ENCODE results near the gene ARHGAP10. TPM values are rescaled to one million over a fixed set of nuclear protein-coding genes. Genes with fewer than 3 reads are reported as not detected.

The ARHGAP10 gene
- total RNA-seq, 1 donor from 2014 or later, result 11.5 TPM

DNA sequence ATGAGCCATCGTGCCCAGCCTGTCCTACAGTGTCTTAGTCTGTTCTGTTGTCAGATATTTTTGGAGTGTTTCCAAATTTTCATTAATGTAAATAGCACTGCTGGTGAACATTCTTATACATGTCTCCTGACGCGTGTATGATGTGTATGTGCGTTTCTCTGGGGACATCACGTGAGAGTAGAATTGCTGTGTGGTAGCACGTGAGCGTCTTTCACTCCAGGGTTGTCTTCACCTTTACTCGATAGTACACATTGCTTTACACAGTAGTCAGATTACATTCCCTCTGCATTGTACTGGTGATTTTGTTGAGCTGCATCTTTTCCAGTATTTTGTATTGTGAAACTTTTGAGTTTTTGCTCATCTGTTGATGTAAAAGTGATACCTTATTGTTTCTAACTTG is 60.0 kb downstream of the ARHGAP10 start:
- intact Hi-C loops (cut with micrococcal nuclease), result loop anchor here (1.0 to 10.0 kb wide), 5 partner anchors 8 to 1857 kb away; partner anchors contain the start of genes ARHGAP10 and ZNF827

DNA sequence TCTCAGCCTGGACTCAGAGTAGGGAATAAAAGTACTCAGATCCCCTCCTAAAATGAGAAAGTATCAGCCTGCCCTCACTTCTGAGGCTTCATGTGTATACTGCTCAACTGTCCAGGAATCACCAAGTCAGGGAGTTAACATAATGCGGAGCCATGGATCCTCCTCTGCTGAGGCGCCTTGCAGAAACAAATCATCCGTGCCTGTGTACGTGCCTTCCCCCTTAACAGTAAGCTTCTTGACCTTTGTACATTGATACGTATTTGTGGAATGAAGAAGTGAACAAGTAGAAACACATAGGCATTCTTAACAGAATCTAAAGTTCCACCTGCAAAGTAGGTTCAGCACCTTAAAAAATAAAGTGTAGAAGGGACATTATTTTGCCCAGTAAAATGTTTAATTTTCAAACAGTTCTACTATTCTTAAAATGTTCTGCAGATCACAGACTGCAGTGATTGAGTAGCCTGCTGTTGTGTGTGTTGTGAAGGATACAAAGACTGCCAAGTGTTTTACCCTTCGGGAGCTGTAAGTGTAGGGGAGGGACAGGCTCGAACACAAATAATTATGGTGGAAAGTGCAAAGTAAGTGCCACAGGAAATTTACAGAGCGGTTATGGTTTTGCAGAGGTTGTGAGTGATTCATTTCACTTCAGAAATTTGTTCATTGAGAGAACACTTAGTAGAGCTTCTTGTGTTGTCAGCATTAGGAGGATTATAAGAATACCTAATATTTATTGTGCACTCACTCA is 61.9 kb downstream of the ARHGAP10 start:
- intact Hi-C loops (cut with micrococcal nuclease), result loop anchor here (1.0 to 10.0 kb wide), 6 partner anchors 13 to 1859 kb away; partner anchors contain the start of genes ARHGAP10 and ZNF827

DNA sequence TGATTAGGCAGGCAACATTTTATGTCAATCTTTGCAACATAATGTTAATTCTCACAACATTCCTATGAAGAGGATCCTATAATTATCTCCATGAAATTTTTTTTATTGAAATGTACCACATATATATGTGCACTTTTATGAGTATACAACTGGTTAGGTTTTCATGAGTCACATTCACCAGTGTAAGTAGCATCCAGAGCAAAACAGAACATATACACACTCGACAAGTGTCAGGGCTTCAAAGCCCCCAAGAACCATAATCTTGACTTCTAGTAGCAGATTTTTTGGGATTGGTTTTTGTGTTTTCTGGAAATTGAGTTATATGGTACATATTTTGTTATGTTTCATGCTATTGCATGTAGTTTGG is 62.4 kb downstream of the ARHGAP10 start:
- intact Hi-C loops (cut with micrococcal nuclease), result loop anchor here (1.0 to 10.0 kb wide), 6 partner anchors 13 to 1859 kb away; partner anchors contain the start of genes ARHGAP10 and ZNF827

DNA sequence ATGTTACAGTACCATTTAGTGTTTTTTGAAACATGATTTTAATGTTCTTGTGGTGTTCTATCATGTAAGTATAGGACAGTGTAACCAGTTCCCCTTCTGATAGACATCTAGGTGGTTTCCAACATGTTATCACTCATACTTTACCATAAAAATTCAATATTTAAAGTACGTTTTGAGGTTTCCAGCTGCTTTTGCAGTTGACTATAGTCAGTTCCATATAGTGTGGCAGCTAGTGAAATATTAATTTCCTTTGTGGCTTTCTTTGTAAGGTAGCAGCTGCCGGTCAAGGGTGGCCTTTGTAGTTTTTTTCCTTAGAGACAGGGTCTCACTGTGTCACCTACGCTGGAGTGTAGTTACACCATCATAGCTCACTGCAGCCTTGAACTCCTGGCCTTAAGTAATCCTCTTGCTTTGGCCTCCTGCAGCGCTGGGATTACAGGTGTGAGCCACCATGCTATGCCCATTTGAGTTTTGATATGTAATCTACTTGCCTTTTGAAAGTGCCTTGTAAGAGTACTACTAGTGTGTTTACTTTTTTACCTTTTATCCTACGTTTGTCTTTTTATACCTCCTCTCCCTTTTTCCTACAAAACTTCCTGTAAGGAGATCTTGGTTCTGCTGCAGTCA is 63.0 kb downstream of the ARHGAP10 start:
- intact Hi-C loops (cut with micrococcal nuclease), result loop anchor here (1.0 to 10.0 kb wide), 6 partner anchors 14 to 1860 kb away; partner anchors contain the start of genes ARHGAP10 and ZNF827

DNA sequence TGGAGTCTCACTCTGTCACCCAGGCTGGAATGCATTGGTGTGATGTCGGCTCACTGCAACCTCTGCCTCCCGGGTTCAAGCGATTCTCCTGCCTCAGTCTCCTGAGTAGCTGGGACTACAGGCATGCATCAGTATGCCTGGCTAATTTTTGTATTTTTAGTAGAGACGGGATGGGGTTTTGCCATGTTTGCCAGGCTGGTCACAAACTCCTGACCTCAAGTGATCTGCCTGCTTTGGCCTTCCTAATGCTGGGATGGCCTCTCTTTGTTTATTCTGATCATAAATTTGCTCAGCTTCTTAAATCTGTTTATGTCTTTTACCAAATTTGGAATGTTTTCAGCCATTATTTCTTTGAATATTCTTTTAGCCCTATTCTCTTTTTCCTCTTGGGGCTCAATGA is 67.2 kb downstream of the ARHGAP10 start:
- intact Hi-C loops (cut with micrococcal nuclease), result loop anchor here (1.0 to 10.0 kb wide), 4 partner anchors 256 to 1864 kb away; partner anchors contain the start of genes NR3C2 and ZNF827

DNA sequence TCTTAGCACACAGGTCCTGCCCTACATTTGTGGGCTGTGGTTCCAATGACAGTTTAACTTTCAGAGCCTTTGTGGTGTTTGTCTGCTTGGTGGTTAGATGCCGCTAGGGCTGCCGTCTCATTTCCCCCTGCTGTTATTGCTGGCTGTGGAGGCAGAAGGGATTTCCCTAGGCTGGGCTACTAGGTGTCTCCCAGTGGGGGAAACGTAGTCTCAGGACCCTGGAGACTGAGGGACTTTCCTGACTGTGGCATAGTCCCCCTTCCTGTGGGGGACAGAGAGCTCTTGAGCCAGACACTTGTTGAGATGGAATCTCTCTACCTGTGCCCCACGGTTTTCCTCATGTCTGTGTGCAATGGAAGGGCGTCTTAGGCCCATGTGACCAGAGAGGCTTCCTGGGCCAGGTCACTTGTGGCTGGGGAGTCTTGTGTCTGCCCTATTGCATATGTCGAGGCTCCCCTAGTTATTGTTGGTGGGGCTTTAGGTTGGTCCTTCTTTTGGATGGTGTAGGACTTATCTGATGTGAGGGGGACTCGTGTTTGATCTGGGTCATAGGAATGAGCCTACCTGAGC is 68.2 kb downstream of the ARHGAP10 start:
- intact Hi-C loops (cut with micrococcal nuclease), result loop anchor here (1.0 to 10.0 kb wide), 11 partner anchors 8 to 1865 kb away; partner anchors contain the start of genes ARHGAP10, NR3C2, PRMT9 and TMEM184C

DNA sequence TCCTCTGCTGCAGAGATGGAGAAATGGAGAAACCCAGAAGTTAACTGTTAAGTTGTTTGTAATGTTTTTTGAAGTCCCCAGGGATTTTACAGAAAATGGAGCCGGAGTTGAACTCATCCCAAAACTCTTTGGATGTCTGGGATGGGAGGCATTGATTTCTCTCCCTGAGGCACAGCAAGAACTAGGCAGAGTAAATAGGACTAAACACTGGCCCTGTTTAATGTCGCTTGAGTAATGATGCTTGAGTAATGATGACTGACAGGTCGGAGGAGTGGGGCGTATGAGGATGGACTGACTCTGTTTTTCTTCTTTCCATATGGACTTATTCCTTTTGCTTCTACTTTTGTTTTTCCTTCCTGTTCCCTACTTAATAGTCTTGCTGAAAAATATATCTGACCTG is 69.9 kb downstream of the ARHGAP10 start:
- intact Hi-C loops (cut with micrococcal nuclease), result loop anchor here (2.0 kb wide), 2 partner anchors 117 to 141 kb away; partner anchors contain the start of gene PRMT9

DNA sequence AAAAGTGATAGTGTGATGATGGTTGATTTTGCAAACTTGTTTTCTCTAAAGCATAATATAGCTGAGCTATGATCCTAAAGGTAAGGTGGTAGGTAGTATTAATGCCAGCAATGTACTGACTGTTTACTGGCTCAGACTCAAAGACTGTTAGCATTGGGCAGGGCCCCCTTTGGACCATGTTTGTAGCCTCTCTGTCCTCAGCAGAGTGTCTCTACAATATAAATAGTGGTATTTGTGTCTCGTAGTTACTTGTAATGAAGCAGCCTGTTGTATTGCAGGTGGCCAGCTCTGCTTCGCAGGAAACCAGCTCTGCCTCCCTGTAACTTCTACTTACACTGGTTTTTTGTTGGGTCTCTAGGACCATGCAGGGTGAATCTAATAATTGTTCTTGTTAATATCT is 70.5 kb downstream of the ARHGAP10 start:
- intact Hi-C loops (cut with micrococcal nuclease), result no loop called here

DNA sequence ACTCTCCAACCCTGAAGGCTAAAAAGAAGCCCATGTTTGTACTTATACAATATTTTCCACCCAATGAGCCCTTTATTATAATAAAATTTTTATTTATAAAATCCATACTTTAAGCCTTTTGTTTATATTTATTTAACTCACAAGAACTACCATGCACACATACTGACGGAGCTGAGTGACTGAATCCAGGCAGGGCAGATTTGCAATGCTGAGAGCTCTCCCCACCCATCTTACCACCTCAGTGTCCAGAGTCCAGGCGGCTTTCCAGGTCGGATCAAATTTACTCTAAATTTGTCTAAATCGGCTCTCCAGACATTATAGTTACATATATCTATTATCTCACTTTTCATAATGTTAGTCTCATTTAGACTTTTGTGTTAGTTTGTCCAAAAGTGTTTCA is 74.1 kb downstream of the ARHGAP10 start:
- intact Hi-C loops (cut with micrococcal nuclease), result no loop called here

DNA sequence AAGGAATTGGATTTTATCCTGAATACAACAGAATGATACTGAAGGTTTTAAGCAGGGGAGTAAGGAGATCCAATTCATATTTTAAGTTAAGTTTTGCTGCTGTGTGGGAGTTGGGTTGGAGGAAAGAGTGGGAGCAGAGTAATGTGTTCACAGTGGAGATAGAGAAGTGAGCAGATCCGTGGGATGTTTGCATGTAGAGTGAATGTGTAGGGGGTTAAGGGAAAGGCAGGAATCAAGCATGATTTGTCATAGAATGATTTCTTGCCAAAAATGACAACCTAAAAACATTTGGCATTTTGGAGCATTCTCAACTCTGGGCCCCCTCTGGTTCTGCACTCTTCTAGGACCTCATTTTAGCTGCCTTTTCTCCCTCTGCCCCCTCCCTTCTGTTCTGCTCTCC is 76.6 kb downstream of the ARHGAP10 start:
- intact Hi-C loops (cut with micrococcal nuclease), result no loop called here

DNA sequence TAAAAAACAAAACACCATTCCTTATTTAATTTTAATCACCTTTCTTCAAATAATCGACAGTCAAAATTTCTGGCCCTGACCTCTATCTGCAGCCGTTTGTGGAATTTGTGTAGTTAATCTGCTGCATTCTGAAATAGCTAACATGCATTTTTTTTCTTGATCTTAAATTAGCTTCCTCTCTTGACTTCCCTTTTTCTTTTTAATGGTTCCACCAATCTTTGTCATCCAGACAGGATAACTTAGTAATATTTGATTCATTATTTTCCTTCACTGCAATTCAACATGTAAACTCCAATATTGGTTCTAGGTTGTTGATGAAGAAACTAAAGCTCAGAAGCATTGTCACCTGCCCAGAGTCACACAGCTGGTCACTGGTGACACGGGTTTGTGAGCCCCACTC is 77.3 kb downstream of the ARHGAP10 start:
- intact Hi-C loops (cut with micrococcal nuclease), result no loop called here

DNA sequence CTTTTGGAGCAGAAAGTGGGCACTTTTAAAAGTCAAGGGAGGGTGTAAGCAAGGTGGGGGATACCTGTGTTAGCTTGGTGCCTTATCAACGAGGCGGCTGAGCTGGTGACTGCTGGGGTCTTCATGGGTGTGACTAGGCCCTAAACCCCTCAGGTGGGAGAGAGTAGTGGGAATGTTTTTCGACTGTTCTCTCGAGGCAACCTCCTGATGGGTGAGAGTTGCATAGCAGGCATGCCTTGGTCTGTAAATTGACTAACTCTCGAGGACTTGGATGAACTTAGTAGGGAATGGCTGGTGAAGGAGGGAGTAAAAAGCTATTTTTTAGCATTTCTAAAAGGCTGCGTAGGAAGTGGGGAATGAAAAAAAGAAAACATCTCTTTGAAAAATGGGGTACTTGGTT is 80.0 kb downstream of the ARHGAP10 start:
- intact Hi-C loops (cut with micrococcal nuclease), result no loop called here

DNA sequence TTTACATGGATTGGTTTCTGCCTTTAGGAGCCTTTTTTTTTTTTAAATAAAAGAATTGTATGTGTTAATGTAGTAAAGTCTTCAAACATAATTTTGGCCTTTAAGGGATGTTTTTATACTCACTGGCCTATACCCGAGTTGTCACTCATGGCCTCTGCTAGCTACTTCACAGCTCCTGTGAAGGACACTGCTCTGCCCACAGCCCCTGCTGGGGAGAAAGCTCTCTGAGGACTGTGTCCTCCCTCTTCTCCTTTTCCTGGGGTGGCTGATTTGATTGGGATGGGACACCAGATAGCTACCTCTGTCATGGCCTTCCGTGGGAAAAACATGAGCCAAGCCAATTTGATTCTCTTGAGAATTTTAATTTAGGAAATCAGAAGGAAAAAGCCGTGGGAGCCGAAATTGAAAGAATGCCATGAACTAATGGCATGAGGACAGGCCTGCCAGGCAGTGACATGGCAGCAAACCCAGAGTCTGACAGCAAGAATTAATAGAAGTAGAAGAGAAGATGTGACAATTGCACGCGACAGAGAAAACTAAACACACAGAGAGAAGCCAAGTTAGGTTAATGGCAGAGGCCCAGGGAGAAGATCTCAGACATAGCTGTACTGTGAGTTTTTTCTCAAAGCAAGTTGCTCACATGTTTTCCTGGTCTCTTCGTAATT is 81.4 kb downstream of the ARHGAP10 start:
- intact Hi-C loops (cut with micrococcal nuclease), result no loop called here

DNA sequence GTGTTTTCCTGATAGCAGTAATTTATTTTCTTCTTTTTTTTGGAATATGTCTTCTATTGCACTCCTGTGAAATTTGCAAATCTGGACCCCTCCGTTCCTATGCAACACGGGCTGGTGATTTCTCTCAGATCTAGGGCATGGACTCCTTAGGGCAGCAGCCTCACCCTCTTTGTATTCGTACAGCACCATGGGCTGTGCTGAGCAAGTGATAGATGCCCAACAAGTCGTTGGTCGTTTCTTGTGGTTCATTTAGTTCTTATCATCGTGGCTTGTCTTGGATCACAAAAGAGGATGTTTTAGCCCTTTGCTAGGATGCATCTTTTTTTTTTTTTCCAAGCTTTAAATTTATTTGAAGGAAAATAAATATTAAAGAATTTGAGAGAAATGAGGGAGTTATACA is 82.1 kb downstream of the ARHGAP10 start:
- intact Hi-C loops (cut with micrococcal nuclease), result no loop called here

DNA sequence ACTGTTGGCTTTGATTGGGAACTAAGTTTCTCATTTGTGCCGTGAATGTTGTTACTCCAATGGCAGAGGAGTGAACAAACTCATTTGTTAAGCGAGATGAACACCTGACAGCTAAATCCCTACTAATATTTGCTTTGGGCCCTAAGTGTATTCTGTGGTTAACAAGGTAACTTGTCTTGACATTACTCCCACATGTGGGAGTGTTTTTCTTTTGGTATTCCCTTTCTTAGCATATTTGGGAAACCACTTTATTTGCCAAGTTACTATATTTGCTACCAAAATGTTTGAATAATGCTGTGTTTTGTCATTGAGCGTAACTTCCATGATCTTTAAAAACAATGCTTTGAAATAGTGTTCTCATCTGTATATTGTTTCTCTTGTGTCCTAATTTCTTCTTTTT is 82.5 kb downstream of the ARHGAP10 start:
- intact Hi-C loops (cut with micrococcal nuclease), result no loop called here

DNA sequence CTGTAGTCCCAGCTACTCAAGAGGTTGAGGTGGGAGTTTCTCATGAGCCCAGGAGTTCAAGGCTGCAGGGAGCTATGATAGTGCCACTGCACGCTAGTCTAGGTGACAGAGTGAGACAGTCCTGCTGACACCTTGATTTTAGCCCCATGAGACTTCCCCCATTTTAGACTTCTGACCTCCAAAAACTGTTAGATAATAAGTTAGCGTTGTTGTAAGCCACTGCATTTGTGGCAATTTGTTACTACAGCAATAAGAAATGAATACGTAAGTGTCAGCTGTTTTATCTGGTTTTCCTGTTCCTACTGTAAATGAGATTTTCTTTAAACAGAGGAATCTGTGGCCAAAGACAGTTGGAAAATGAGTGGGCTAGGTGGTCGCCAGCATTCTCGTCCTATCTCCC is 83.9 kb downstream of the ARHGAP10 start:
- intact Hi-C loops (cut with micrococcal nuclease), result no loop called here

DNA sequence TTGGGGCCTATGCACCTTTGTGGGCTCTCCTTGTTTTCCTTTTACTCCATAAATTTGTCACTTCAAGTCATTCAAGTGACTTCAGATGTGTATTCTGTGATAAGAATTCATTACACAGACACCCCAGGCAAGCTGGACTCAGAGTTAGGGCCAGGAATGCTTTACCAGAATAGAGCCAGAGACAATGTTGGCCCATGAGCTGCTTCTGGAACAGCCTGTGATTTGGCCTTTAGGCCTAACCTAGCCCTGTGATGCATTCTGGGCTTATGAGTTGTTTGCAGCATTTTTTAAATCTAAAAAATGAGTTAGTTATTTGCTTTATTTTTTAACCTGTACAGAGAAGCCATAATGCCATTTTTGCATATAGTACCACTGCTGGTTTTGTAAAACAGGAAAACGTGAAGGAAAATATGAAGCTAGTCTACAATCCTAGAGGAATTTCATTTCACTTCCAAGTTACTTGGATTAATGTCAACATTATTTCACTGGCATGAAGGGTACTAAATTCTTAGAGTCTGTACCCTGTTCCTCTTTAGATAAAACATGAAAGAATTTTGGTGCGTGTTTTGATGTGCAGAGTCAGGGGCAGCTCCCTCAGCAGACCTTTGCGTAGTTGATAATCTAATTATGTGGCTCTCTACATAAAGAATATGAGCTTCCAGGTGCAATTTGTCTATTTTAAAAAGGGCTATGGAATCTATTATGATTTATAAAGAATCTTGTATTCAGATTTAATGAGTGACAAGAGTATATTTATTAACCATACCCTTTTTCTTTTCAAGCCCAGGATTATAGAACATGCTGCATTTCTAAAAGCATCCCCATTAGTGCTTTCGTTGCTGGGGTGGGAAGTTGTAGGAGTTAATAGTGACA is 84.7 kb downstream of the ARHGAP10 start:
- intact Hi-C loops (cut with micrococcal nuclease), result no loop called here

DNA sequence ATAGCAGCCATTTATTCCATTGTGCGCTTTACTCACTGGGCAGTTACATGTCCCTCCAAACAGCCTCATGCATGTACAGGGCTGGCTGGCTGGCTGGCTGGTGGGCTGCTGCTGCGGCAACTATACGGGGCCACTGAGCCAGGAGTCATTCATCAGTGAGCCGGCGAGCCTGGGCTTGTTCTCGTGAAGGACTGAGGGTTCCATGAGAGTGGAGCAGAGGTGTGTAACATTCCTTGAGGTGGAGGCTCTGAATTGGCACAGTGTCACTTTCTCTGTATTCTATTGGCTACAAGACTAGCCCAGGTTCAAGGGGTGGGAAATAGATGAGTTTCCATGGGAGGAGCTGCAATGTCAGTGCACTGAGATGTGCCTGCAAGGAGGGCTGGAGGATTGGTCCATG is 89.1 kb downstream of the ARHGAP10 start:
- intact Hi-C loops (cut with micrococcal nuclease), result no loop called here

DNA sequence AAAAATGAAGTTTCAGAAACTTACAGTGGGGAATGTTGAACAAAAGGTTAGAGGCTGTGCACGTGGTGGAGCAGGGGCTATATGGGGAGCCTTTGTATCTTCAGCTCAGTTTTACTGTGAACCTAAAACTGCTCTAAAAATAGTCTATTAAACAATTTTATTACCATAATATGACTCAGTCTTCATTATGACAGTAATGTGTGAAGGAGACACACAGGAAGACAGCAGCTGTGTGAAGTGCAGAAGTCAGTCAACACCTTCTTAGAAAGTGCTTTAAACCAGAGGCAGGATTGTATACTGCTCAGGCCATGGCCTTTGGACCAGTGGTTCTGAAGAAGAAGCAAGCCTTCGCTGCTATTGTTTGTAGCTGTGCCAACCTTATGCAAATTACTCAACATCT is 89.7 kb downstream of the ARHGAP10 start:
- intact Hi-C loops (cut with micrococcal nuclease), result no loop called here

DNA sequence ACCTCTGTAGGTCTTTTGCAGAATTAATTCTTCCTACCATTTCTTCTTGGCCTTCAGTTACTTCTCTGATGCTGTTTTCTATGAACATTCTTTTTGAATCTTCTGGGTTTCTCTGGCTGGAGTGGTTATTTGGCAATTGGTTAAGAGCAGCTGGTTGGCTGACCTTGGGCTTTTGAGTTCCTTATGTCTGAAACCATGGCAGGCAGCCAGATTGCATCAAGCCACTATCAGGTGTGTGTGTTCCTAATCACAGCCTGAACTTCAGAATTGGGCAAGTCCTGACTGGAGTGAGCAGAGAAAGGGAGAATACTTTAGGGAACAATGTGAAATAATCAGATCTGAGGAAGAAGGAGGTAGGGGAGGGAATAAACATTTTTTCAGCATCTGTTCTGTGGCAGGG is 90.2 kb downstream of the ARHGAP10 start:
- intact Hi-C loops (cut with micrococcal nuclease), result no loop called here

DNA sequence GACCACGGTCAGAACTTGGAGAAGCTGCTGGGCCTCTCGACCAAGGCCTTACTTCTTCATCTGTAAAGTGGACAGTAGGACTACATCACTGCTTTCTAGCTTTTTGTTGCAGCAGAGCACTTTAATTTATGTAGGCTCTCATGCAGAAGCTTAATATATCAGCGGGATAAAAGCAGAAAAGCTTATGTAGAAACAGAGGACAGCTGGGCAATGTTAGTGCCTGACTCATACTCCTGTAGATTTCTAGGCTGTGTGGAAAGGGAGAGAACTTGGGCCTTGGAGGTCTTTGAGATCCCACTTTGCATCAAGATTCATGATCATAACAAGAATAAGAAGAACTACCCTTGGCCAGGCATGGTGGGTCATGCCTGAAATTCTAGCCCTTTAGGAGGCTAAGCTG is 91.2 kb downstream of the ARHGAP10 start:
- intact Hi-C loops (cut with micrococcal nuclease), result no loop called here

Data from T-helper 1 cell treated with Interleukin-12 subunit alpha and Interleukin-12 subunit beta and Interleukin-4 antibody, amounts not matched to agents 30 ng/mL and 1 ng/mL, for 36 hours (primary cell).